Activated naive CD8-positive, alpha-beta T cell treated with anti-CD3 and anti-CD28 coated beads, Interleukin-2, amount 50 U/mL, for 16 hours (primary cell): ENCODE data around the gene GOLGA6L4.
"Not testable (repeated sequence)": the region's sequence is repeated elsewhere in the genome, so short reads cannot be mapped to it uniquely, and the experiment has no call there.

ENCODE experiments used
- DNase-seq: peaks from one replicate; pipeline ENCODE4 v3.0.0-alpha.2; 2020; ENCODE audit warnings: low read depth, low spot score

GOLGA6L4 gene, protein sequence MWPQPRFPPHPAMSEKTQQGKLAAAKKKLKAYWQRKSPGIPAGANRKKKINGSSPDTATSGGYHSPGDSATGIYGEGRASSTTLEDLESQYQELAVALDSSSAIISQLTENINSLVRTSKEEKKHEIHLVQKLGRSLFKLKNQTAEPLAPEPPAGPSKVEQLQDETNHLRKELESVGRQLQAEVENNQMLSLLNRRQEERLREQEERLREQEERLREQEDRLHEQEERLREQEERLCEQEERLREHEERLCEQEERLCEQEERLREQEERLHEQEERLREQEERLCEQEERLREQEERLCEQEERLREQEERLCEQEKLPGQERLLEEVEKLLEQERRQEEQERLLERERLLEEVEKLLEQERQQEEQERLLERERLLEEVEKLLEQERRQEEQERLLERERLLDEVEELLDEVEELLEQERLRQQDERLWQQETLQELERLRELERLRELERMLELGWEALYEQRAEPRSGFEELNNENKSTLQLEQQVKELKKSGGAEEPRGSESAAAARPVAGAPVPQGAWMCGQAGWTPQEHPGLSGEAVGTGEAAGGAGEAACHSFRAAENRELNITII

DNA sequence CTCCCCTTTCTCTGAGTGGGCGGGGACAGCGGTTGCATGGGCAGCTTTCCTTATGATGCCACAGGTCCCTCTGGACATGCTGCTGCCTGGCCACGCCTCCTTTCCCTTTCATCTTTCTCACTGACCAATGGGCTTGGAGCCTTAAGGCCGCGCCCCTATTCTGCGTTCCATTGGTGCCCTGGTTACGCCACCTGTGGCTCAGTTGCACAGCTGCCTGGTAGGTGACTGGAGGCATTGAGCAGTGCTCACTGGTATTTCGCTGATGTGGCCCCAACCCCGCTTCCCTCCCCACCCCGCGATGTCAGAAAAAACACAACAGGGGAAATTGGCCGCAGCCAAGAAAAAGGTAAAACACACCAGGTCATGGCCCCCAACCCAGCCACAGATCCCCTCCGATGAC is at the start of gene GOLGA6L4:
GOLGA6L4 (plus strand) TSS at position 201 of the 400 bp plus-strand sequence; CDS start at position 263, 62 bp downstream.
- not testable (repeated sequence) for DNase-seq

DNA sequence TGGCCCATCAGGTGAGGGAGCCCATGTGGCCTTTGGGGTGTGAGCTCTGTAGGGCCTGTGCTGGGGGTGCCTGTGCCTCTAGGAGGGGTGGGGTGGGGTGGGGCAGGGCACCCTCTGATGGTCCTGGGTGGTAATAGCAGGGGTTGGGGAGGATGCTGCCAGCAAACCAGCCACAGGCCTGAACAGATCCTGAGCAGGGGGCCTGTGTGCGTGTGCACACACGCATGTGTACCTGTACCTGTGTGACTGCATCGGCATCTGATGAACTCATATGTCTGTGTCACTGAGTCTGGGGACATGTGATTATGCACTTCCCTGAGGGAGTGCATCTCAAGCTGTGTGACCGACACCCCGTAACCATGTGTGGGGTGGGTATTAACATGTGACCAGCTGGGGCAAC is 42.6 kb upstream of the GOLGA6L4 start:
- not testable (repeated sequence) for DNase-seq

DNA sequence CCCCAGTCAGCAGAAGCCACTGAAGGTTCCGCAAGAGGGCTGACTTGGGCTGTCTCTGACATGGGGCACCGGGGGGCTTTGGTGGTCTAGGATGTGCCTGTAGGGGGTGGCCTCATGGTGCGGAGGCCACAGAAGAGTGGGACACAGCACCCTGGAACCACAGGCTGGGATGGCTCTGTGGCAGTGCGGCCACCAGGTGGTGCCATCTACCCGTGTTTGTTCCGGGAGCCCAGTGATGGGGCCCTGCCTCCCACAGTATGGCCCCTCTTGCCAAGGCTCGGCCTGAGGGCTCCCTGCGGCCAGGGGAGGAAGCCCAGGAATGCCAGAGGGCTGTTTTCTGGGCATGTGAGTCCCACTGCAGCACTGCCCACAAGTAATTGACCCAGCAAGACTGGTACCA is 40.0 kb upstream of the GOLGA6L4 start:
- not testable (repeated sequence) for DNase-seq

DNA sequence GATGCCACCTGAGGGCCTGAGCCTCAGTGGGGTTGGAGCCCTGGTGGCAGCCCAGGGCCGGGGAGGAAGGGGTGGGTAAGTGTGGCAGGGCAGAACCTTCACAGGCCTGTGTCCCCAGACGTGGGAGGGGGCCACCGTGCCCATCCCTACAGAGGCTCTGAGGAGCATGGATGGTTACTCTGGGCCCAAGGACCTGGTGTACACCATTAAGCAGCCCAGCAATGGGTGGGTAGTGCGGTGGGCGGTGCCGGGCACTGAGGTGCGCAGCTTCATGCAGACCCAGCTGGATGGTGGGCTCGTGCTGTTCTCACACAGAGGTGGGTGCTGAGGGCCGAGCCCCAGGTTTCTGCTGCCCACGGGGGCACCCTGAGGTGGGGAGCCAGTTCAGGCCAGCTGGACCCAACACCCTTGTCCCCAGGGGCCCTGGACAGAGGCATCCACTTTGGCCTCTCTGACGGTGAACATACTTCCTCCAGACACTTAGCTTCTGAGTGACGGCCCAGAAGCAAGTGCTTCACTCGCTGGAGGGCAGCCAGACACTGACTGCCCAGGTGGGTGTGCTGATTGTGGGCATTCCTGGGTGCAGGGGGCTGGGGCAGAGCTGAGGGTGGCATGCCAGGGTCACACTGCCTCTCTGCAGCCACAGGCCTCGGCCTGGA is 38.9 kb upstream of the GOLGA6L4 start:
- DNase-seq: not testable (repeated sequence)

DNA sequence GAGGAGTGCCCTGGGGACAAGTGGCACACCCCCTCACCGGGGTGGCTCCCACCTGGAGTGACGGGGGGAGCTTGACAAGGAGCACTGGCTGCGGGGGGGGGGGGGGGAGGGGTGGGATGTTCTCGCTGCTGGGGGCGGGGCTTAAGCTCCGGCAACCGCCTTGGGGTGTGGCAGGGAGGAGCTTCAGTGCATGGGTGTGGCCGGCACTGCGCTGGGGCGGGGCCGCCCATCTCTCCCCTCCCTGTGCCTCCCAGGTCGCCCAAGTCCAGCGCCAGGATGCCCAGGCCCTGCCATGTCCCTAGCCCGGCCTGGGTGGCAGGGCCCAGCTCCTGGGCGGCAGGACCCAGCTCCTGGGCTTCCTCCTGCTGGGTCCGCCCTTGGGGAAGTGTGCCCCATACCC is 35.7 kb upstream of the GOLGA6L4 start:
- not testable (repeated sequence) for DNase-seq

DNA sequence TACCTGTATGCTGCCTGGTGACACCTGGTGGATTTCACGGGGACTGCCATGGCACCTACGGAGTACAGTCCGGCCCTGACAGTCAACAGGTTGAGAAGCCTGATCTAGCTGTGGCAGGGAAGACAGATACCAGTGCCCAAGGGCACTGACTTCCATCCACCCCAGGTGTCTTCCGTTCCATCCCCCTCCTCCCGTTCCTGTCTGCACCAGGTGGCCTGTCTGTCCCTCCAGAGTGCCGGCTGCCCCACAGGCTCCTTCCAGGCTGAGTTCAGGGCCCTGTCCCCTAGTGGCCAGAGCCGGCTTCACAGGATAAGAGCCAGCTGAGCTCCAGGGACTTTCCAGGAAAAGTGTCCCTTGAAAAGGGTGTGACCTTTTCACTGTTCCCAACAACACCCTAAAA is 10.9 kb downstream of the GOLGA6L4 start:
- DNase-seq: not testable (repeated sequence)
